ENCODE data around the gene TGM1.

Gene TGM1

GRCh38 chr14:24211311-24211710 lies 51.7 kb downstream of the TGM1 start:
- Histone ChIP-seq H3K4me2 (ENCODE audit: low read length) (no peak overlapping the region), H3K56ac (ENCODE audit: low read length) (no peak overlapping the region), H3K4me3 (ENCODE audit: low read length) (no peak overlapping the region), H4K8ac (ENCODE audit: low read depth, low read length) (no peak overlapping the region), H2AK5ac (ENCODE audit: low read length) (no peak overlapping the region), H3K27me3 (ENCODE audit: insufficient read depth, low read length, poor library complexity) (no peaks in the 10 kb centered on the region), H4K5ac (ENCODE audit: low read length) (no peak overlapping the region), H3K4me1 (ENCODE audit: control insufficient read depth, low read depth, low read length) (peaks cover 4% of the 10 kb centered on the region), H3K9ac (ENCODE audit: low read length) (no peak overlapping the region), H3K36me3 (ENCODE audit: control insufficient read depth, insufficient read depth, low read length) (peaks cover 7% of the 10 kb centered on the region), H2BK120ac (ENCODE audit: low read depth, low read length) (no peak overlapping the region), H3K23ac (ENCODE audit: low read length) (no peak overlapping the region), H2BK15ac (replicated peaks; ENCODE audit: low read depth) (no peak overlapping the region), H3K79me2 (ENCODE audit: control insufficient read depth, insufficient read depth, low read length) (no peaks in the 10 kb centered on the region), H2BK5ac (ENCODE audit: low read length) (no peak overlapping the region), H3K18ac (ENCODE audit: low read length) (no peak overlapping the region), H3K79me1 (ENCODE audit: low read length) (no peaks in the 10 kb centered on the region), H3K27ac (ENCODE audit: low read depth, low read length) (no peak overlapping the region), H3K4ac (ENCODE audit: low read depth, low read length) (no peak overlapping the region)
- WGBS (ENCODE audit: extremely low coverage, insufficient coverage, low lambda C conversion rate), result no CpG with 5 or more reads among the region's 6 CpGs
- no peak for DNase-seq

DNA sequence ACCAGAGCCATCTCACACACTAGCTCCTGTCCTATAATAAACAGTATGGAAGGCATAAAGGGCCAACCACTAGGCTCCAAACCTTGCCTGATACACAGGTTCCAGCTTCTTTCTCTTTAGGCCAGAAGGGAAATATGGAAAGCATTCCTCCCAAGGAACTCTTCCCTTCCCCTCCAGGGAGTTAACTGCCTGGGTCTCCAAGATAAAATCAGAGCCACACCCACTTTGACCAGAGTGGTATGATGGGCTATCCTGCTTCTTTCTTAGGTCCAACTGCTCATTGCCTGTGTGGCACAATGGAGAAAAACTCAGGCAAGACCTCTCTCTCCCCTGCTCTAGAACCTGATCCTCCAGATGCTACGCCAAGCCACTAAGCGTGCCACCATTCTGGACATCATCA lies 55.4 kb downstream of the TGM1 start:
- H4K8ac ChIP-seq (ENCODE audit: low read depth, low read length), result no peak overlapping the region
- H3K9ac ChIP-seq (ENCODE audit: low read length), result no peak overlapping the region
- peaks cover 11% of the 10 kb centered on the region for H3K36me3 ChIP-seq (ENCODE audit: control insufficient read depth, insufficient read depth, low read length)
- H3K79me2 ChIP-seq (ENCODE audit: control insufficient read depth, insufficient read depth, low read length), result no peaks in the 10 kb centered on the region
- WGBS (ENCODE audit: extremely low coverage, insufficient coverage, low lambda C conversion rate), result no CpG with 5 or more reads among the region's 2 CpGs
- DNase-seq, result no peak
- no peak overlapping the region for H2BK15ac ChIP-seq (replicated peaks; ENCODE audit: low read depth)
- no peak overlapping the region for H3K23ac ChIP-seq (ENCODE audit: low read length)
- no peak overlapping the region for H3K56ac ChIP-seq (ENCODE audit: low read length)
- no peak overlapping the region for H2BK120ac ChIP-seq (ENCODE audit: low read depth, low read length)
- H3K4me1 ChIP-seq (ENCODE audit: control insufficient read depth, low read depth, low read length), result no peaks in the 10 kb centered on the region
- no peaks in the 10 kb centered on the region for H3K27me3 ChIP-seq (ENCODE audit: insufficient read depth, low read length, poor library complexity)
- no peaks in the 10 kb centered on the region for H3K79me1 ChIP-seq (ENCODE audit: low read length)
- H3K27ac ChIP-seq (ENCODE audit: low read depth, low read length), result no peak overlapping the region
- no peak overlapping the region for H3K4ac ChIP-seq (ENCODE audit: low read depth, low read length)
- no peak overlapping the region for H3K4me3 ChIP-seq (ENCODE audit: low read length)
- no peak overlapping the region for H3K18ac ChIP-seq (ENCODE audit: low read length)
- no peak overlapping the region for H2BK5ac ChIP-seq (ENCODE audit: low read length)
- no peak overlapping the region for H3K4me2 ChIP-seq (ENCODE audit: low read length)
- no peak overlapping the region for H4K5ac ChIP-seq (ENCODE audit: low read length)
- H2AK5ac ChIP-seq (ENCODE audit: low read length), result no peak overlapping the region

- Histone ChIP-seq H3K4me2 (ENCODE audit: low read length) (no peak overlapping the region), H3K18ac (ENCODE audit: low read length) (no peak overlapping the region), H3K4ac (ENCODE audit: low read depth, low read length) (no peak overlapping the region), H3K56ac (ENCODE audit: low read length) (no peak overlapping the region), H3K9ac (ENCODE audit: low read length) (no peak overlapping the region), H2BK5ac (ENCODE audit: low read length) (no peak overlapping the region), H3K23ac (ENCODE audit: low read length) (no peak overlapping the region), H3K79me2 (ENCODE audit: control insufficient read depth, insufficient read depth, low read length) (no peaks in the 10 kb centered on the region), H3K79me1 (ENCODE audit: low read length) (no peaks in the 10 kb centered on the region), H3K27ac (ENCODE audit: low read depth, low read length) (no peak overlapping the region), H3K4me3 (ENCODE audit: low read length) (no peak overlapping the region), H3K4me1 (ENCODE audit: control insufficient read depth, low read depth, low read length) (no peaks in the 10 kb centered on the region), H2BK15ac (replicated peaks; ENCODE audit: low read depth) (no peak overlapping the region), H2AK5ac (ENCODE audit: low read length) (no peak overlapping the region), H2BK120ac (ENCODE audit: low read depth, low read length) (no peak overlapping the region), H4K5ac (ENCODE audit: low read length) (no peak overlapping the region), H3K36me3 (ENCODE audit: control insufficient read depth, insufficient read depth, low read length) (peaks cover 11% of the 10 kb centered on the region), H3K27me3 (ENCODE audit: insufficient read depth, low read length, poor library complexity) (no peaks in the 10 kb centered on the region), H4K8ac (ENCODE audit: low read depth, low read length) (no peak overlapping the region)
- no CpG with 5 or more reads among the region's 5 CpGs for WGBS (ENCODE audit: extremely low coverage, insufficient coverage, low lambda C conversion rate)
- no peak for DNase-seq
These were observed 55.8 kb downstream of the TGM1 start for GRCh38 chr14:24207104-24207551.

DNA sequence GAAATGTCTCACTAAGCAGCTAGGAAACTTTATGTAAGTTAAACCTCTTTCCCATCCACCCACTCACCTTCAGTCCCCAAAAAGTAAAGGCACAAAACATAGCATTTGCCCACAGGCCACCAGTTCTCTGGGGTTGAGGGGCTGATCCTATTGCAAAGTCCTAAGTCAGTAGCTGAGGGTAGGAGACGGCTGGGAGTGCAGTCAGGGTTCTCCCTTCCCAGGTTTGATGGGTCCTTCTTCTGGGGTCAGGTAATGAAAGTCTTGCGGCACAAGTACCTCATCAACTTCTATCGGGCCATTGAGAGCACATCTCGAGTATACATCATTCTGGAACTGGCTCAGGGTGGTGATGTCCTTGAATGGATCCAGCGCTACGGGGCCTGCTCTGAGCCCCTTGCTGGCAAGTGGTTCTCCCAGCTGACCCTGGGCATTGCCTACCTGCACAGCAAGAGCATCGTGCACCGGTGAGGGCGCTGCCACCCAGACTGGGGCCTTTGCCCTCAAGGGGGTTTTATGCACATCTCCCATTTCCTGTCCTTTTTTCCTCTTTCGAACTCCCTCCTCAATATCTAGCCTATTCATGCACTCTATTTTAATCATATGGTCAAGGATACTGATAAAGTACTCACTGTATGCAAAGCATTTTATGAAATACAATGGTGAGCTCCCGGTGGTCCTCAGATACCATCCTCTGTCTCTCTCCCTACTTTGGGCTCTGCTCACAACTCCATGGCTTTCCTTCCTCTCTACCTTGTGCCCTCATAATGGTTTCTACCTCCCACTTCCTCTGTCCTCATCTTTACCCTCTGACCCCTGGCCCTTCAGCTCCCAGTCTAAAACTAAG lies 56.5 kb downstream of the TGM1 start:
- no peaks in the 10 kb centered on the region for H3K79me1 ChIP-seq (ENCODE audit: low read length)
- no peaks in the 10 kb centered on the region for H3K27me3 ChIP-seq (ENCODE audit: insufficient read depth, low read length, poor library complexity)
- peaks cover 11% of the 10 kb centered on the region for H3K36me3 ChIP-seq (ENCODE audit: control insufficient read depth, insufficient read depth, low read length)
- no peak overlapping the region for H3K27ac ChIP-seq (ENCODE audit: low read depth, low read length)
- H2AK5ac ChIP-seq (ENCODE audit: low read length), result no peak overlapping the region
- no peak overlapping the region for H2BK15ac ChIP-seq (replicated peaks; ENCODE audit: low read depth)
- H3K56ac ChIP-seq (ENCODE audit: low read length), result no peak overlapping the region
- no peak overlapping the region for H3K4me2 ChIP-seq (ENCODE audit: low read length)
- H3K23ac ChIP-seq (ENCODE audit: low read length), result no peak overlapping the region
- H3K18ac ChIP-seq (ENCODE audit: low read length), result no peak overlapping the region
- no CpG with 5 or more reads among the region's 11 CpGs for WGBS (ENCODE audit: extremely low coverage, insufficient coverage, low lambda C conversion rate)
- H2BK120ac ChIP-seq (ENCODE audit: low read depth, low read length), result no peak overlapping the region
- no peak for DNase-seq
- no peak overlapping the region for H3K4me3 ChIP-seq (ENCODE audit: low read length)
- H4K5ac ChIP-seq (ENCODE audit: low read length), result no peak overlapping the region
- H3K4ac ChIP-seq (ENCODE audit: low read depth, low read length), result no peak overlapping the region
- no peak overlapping the region for H2BK5ac ChIP-seq (ENCODE audit: low read length)
- H3K9ac ChIP-seq (ENCODE audit: low read length), result no peak overlapping the region
- H3K4me1 ChIP-seq (ENCODE audit: control insufficient read depth, low read depth, low read length), result no peaks in the 10 kb centered on the region
- no peak overlapping the region for H4K8ac ChIP-seq (ENCODE audit: low read depth, low read length)
- H3K79me2 ChIP-seq (ENCODE audit: control insufficient read depth, insufficient read depth, low read length), result no peaks in the 10 kb centered on the region

- Histone ChIP-seq H3K56ac (ENCODE audit: low read length) (no peak overlapping the region), H3K79me1 (ENCODE audit: low read length) (no peaks in the 10 kb centered on the region), H3K27me3 (ENCODE audit: insufficient read depth, low read length, poor library complexity) (no peaks in the 10 kb centered on the region), H3K18ac (ENCODE audit: low read length) (no peak overlapping the region), H3K4me3 (ENCODE audit: low read length) (no peak overlapping the region), H3K4me1 (ENCODE audit: control insufficient read depth, low read depth, low read length) (no peaks in the 10 kb centered on the region), H3K9ac (ENCODE audit: low read length) (no peak overlapping the region), H2BK15ac (replicated peaks; ENCODE audit: low read depth) (no peak overlapping the region), H3K36me3 (ENCODE audit: control insufficient read depth, insufficient read depth, low read length) (peaks cover 7% of the 10 kb centered on the region), H2AK5ac (ENCODE audit: low read length) (no peak overlapping the region), H2BK120ac (ENCODE audit: low read depth, low read length) (no peak overlapping the region), H3K79me2 (ENCODE audit: control insufficient read depth, insufficient read depth, low read length) (no peaks in the 10 kb centered on the region), H3K27ac (ENCODE audit: low read depth, low read length) (no peak overlapping the region), H3K4ac (ENCODE audit: low read depth, low read length) (no peak overlapping the region), H3K23ac (ENCODE audit: low read length) (no peak overlapping the region), H4K8ac (ENCODE audit: low read depth, low read length) (no peak overlapping the region), H4K5ac (ENCODE audit: low read length) (no peak overlapping the region), H3K4me2 (ENCODE audit: low read length) (no peak overlapping the region), H2BK5ac (ENCODE audit: low read length) (no peak overlapping the region)
- 100% methylated on average over 1 of the region's 7 CpGs for WGBS (ENCODE audit: extremely low coverage, insufficient coverage, low lambda C conversion rate)
- no peak for DNase-seq
These were observed 58.5 kb downstream of the TGM1 start for GRCh38 chr14:24204163-24205146.
